WTC11 (cell line): ENCODE measurements around the gene NEK6.

ENCODE experiments used
- AFF4 ChIP-seq: sonication (generic); formaldehyde crosslinking; IDR thresholded peaks from 2 replicates; pipeline ENCODE4 v1.8.1; 2023; ENCODE audit warnings: mild to moderate bottlenecking, missing genetic modification reagents, borderline replicate concordance
- ATF2 ChIP-seq: sonication (generic); formaldehyde crosslinking; IDR thresholded peaks from 2 replicates; pipeline ENCODE4 v1.8.1; 2022; ENCODE audit warnings: low read depth, missing genetic modification reagents, borderline replicate concordance
- CTCF ChIP-seq: fragments of 200-600 bp; IDR thresholded peaks from 2 replicates; pipeline ENCODE4 v1.8.0; 2022; ENCODE audit warnings: antibody characterized with exemption
- GRHL2 ChIP-seq: fragments of 250-450 bp; sonication (Bioruptor Pico); IDR thresholded peaks from 2 replicates; pipeline ENCODE4 v1.8.0; 2022; ENCODE audit warnings: mild to moderate bottlenecking, moderate library complexity; ENCODE audit not compliant: insufficient replicate concordance, severe bottlenecking
- MAX ChIP-seq: sonication (generic); formaldehyde crosslinking; IDR thresholded peaks from 2 replicates; pipeline ENCODE4 v1.8.0; 2022; ENCODE audit warnings: mild to moderate bottlenecking, missing genetic modification reagents
- NFE2L1 ChIP-seq: sonication (generic); formaldehyde crosslinking; IDR thresholded peaks from 2 replicates; pipeline ENCODE4 v1.8.1; 2023; ENCODE audit warnings: missing genetic modification reagents
- NR1H2 ChIP-seq: sonication (generic); formaldehyde crosslinking; IDR thresholded peaks from 2 replicates; pipeline ENCODE4 v1.9.0; 2021; ENCODE audit warnings: mild to moderate bottlenecking, moderate library complexity, missing genetic modification reagents
- NR3C1 ChIP-seq: sonication (generic); formaldehyde crosslinking; conservative IDR thresholded peaks from 2 replicates; pipeline ENCODE4 v1.8.1; 2023; ENCODE audit warnings: low read depth, mild to moderate bottlenecking, missing genetic modification reagents
- SP1 ChIP-seq: sonication (generic); formaldehyde crosslinking; conservative IDR thresholded peaks from 2 replicates; pipeline ENCODE4 v1.8.1; 2022; ENCODE audit warnings: missing genetic modification reagents
- USF2 ChIP-seq: sonication (generic); formaldehyde crosslinking; IDR thresholded peaks from 2 replicates; pipeline ENCODE4 v1.8.1; 2023; ENCODE audit warnings: mild to moderate bottlenecking, missing genetic modification reagents, moderate library complexity
- ZNF138 ChIP-seq: sonication (generic); formaldehyde crosslinking; conservative IDR thresholded peaks from 2 replicates; pipeline ENCODE4 v1.8.1; 2022; ENCODE audit warnings: mild to moderate bottlenecking, moderate library complexity, missing genetic modification reagents
- ZNF263 ChIP-seq: sonication (generic); formaldehyde crosslinking; IDR thresholded peaks from 2 replicates; pipeline ENCODE4 v1.8.1; 2022; ENCODE audit warnings: low read depth, mild to moderate bottlenecking, moderate library complexity, missing genetic modification reagents
- ZNF671 ChIP-seq: fragments of 250-450 bp; sonication (Bioruptor Pico); IDR thresholded peaks from 2 replicates; pipeline ENCODE4 v1.8.0; 2021; ENCODE audit warnings: mild to moderate bottlenecking

GRCh38 chr9:124274738-124275137 lies 17.0 kb downstream of the NEK6 start:
- TF ChIP-seq CTCF (no peak), ZNF263 (CRISPR knock-in tag) (no peak), ZNF671 (CRISPR knock-in tag) (no peak), MAX (no peak), NR3C1 (CRISPR knock-in tag) (no peak), GRHL2 (CRISPR knock-in tag) (no peak), USF2 (CRISPR knock-in tag) (no peak), SP1 (no peak), NR1H2 (no peak), ZNF138 (no peak), NFE2L1 (CRISPR knock-in tag) (no peak), AFF4 (no peak), ATF2 (no peak)
